Keratinocyte (primary cell): Measurements from ENCODE around the gene ANO3.

Experiments used
- EZH2 ChIP-seq: IDR thresholded peaks from one replicate; pipeline ENCODE4 v1.6.1; 2012; ENCODE audit warnings: inconsistent platforms, mild to moderate bottlenecking, low read length, moderate library complexity
- TF ChIP-seq, protein P1 (sequence below), 3 experiments: IDR thresholded peaks in 1 of 3; conservative IDR thresholded peaks in 1 of 3; optimal IDR thresholded peaks in 1 of 3; 2 replicates in 2 of 3; 3 replicates in 1 of 3; pipeline versions ENCODE3 to v1.5.1; 2011; ENCODE audit warnings: low read length in 3 of 3, mild to moderate bottlenecking in 3 of 3, moderate library complexity in 2 of 3, control low read depth in 1 of 3, inconsistent platforms in 1 of 3; ENCODE audit not compliant: insufficient read depth in 2 of 3; ENCODE audit errors: extremely low read depth in 1 of 3

DNA sequence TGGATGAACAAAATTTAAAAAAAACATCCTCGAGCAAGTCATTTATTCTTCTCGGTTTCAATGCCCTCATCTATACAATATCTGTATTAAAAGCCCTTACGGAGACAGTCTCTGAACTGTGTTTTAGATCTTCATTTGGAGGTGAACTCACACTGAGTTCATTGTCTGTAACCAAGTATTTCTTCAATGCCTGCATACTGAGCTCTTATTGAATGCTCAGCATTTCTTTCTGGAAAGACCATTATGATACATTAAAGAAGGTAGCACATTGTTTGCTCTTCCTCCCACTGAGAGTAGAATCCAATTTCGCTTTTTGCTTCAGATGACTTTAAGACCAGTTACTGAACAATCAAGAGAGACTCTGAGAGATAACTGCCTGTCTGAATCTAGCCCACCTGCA is 1.7 kb upstream of the ANO3 start:
- TF ChIP-seq, protein P1, sequence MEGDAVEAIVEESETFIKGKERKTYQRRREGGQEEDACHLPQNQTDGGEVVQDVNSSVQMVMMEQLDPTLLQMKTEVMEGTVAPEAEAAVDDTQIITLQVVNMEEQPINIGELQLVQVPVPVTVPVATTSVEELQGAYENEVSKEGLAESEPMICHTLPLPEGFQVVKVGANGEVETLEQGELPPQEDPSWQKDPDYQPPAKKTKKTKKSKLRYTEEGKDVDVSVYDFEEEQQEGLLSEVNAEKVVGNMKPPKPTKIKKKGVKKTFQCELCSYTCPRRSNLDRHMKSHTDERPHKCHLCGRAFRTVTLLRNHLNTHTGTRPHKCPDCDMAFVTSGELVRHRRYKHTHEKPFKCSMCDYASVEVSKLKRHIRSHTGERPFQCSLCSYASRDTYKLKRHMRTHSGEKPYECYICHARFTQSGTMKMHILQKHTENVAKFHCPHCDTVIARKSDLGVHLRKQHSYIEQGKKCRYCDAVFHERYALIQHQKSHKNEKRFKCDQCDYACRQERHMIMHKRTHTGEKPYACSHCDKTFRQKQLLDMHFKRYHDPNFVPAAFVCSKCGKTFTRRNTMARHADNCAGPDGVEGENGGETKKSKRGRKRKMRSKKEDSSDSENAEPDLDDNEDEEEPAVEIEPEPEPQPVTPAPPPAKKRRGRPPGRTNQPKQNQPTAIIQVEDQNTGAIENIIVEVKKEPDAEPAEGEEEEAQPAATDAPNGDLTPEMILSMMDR (optimal IDR thresholded peaks at IDR 0.05 in 1 of 3, IDR thresholded peaks at IDR 0.05 in 1 of 3, conservative IDR thresholded peaks at IDR 0.05 in 1 of 3; ENCODE audit: extremely low read depth in 1 of 3, insufficient read depth in 2 of 3, low read length in 3 of 3) = no peak
- TF ChIP-seq EZH2 = no peak
